Trophoblast cell (in vitro differentiated cells and primary cell): ENCODE results near the gene AJAP1.

Source experiments
- DNase-seq, 2 donors: peaks; one replicate each; pipeline ENCODE4 v3.0.0-alpha.2; 2016
- H2AFZ ChIP-seq: 2 replicates; pipeline ENCODE4 v1.6.1; 2013; ENCODE audit warnings: low read length, moderate library complexity, mild to moderate bottlenecking; ENCODE audit not compliant: insufficient read depth, poor library complexity
- H2AK5ac ChIP-seq: 2 replicates; pipeline ENCODE4 v1.6.1; 2013; ENCODE audit warnings: mild to moderate bottlenecking, low read length
- H2BK120ac ChIP-seq: 2 replicates; pipeline ENCODE4 v1.6.1; 2013; ENCODE audit warnings: low read length, mild to moderate bottlenecking, moderate library complexity; ENCODE audit not compliant: insufficient read depth, poor library complexity
- H2BK12ac ChIP-seq: 2 replicates; pipeline ENCODE4 v1.6.1; 2013; ENCODE audit warnings: mild to moderate bottlenecking, low read length, moderate library complexity
- H2BK5ac ChIP-seq: 2 replicates; pipeline ENCODE4 v1.6.1; 2013; ENCODE audit warnings: low read length, low read depth, moderate library complexity, mild to moderate bottlenecking; ENCODE audit not compliant: poor library complexity
- H3K14ac ChIP-seq: 2 replicates; pipeline ENCODE4 v1.6.1; 2013; ENCODE audit warnings: mild to moderate bottlenecking, low read length
- H3K18ac ChIP-seq: 2 replicates; pipeline ENCODE4 v1.6.1; 2013; ENCODE audit warnings: mild to moderate bottlenecking, low read length
- H3K23ac ChIP-seq: 2 replicates; pipeline ENCODE4 v1.6.1; 2013; ENCODE audit warnings: low read length
- H3K27ac ChIP-seq: 2 replicates; pipeline ENCODE4 v1.5.1; 2013; ENCODE audit warnings: low read depth, mild to moderate bottlenecking, inconsistent platforms, low read length, moderate library complexity
- H3K27me3 ChIP-seq: 2 replicates; pipeline ENCODE4 v1.6.1; 2013; ENCODE audit warnings: inconsistent platforms, mild to moderate bottlenecking, low read length, moderate library complexity; ENCODE audit not compliant: insufficient read depth
- H3K36me3 ChIP-seq, 2 experiments: 1 replicate in 1 of 2; 2 replicates in 1 of 2; pipeline ENCODE4 v1.6.1; 2013; ENCODE audit warnings: low read length in 2 of 2, mild to moderate bottlenecking in 2 of 2, moderate library complexity in 1 of 2; ENCODE audit not compliant: insufficient read depth in 2 of 2, control insufficient read depth in 1 of 2
- H3K4ac ChIP-seq: 2 replicates; pipeline ENCODE4 v1.6.1; 2013; ENCODE audit warnings: low read depth, mild to moderate bottlenecking, low read length, moderate library complexity
- H3K4me1 ChIP-seq, 2 experiments: 1 replicate in 1 of 2; 2 replicates in 1 of 2; pipeline ENCODE4 v1.6.1; 2013; ENCODE audit warnings: low read length in 2 of 2, mild to moderate bottlenecking in 2 of 2, moderate library complexity in 1 of 2; ENCODE audit not compliant: insufficient read depth in 2 of 2, control insufficient read depth in 1 of 2
- H3K4me2 ChIP-seq: 2 replicates; pipeline ENCODE4 v1.6.1; 2013; ENCODE audit warnings: inconsistent platforms, mild to moderate bottlenecking, low read length, moderate library complexity
- H3K4me3 ChIP-seq: 2 replicates; pipeline ENCODE4 v1.5.1; 2013; ENCODE audit warnings: mild to moderate bottlenecking, low read depth, low read length, inconsistent platforms
- H3K79me1 ChIP-seq: one replicate; pipeline ENCODE4 v1.6.1; 2013; ENCODE audit warnings: low read length
- H3K79me2 ChIP-seq: 2 replicates; pipeline ENCODE4 v1.6.1; 2013; ENCODE audit warnings: low read length, mild to moderate bottlenecking; ENCODE audit not compliant: control insufficient read depth, insufficient read depth, poor library complexity
- H3K9ac ChIP-seq: 2 replicates; pipeline ENCODE4 v1.6.1; 2013; ENCODE audit warnings: mild to moderate bottlenecking, low read length
- H3K9me3 ChIP-seq: 2 replicates; pipeline ENCODE4 v1.6.1; 2013; ENCODE audit warnings: low read depth, mild to moderate bottlenecking, control low read depth, inconsistent platforms, low read length; ENCODE audit not compliant: insufficient read depth
- H4K12ac ChIP-seq: 2 replicates; pipeline ENCODE4 v1.6.1; 2013; ENCODE audit warnings: low read depth, mild to moderate bottlenecking, low read length, moderate library complexity
- H4K8ac ChIP-seq: 2 replicates; pipeline ENCODE4 v1.6.1; 2013; ENCODE audit warnings: low read depth, mild to moderate bottlenecking, low read length, moderate library complexity
- H4K91ac ChIP-seq: one replicate; pipeline ENCODE4 v1.6.1; 2013; ENCODE audit warnings: low read depth, mild to moderate bottlenecking, low read length, moderate library complexity
- WGBS: extraction: QIAGEN DNeasy Blood & Tissue Kit; methylation state at CpG from one replicate; pipeline ENCODE4 v1.1.7; 2013; ENCODE audit warnings: missing lambda C conversion rate; ENCODE audit not compliant: insufficient read length, insufficient coverage; ENCODE audit errors: extremely low coverage; 5-methylcytosine and 5-hydroxymethylcytosine counted together

AJAP1 gene

GRCh38 chr1:4676253-4676652, 21.8 kb downstream of the AJAP1 start:
- H4K91ac ChIP-seq = no peak overlapping the region
- no peaks in the 10 kb centered on the region for H3K27me3 ChIP-seq
- H3K79me1 ChIP-seq = peaks cover 15% of the 10 kb centered on the region
- H3K9me3 ChIP-seq = peaks cover 10% of the 10 kb centered on the region
- peak overlapping the region; percentile 35 for H2BK12ac ChIP-seq
- no peak overlapping the region for H2BK5ac ChIP-seq
- H3K27ac ChIP-seq = no peak overlapping the region
- no peak for DNase-seq
- H4K8ac ChIP-seq = no peak overlapping the region
- H3K4me3 ChIP-seq = no peak overlapping the region
- no peak overlapping the region for H3K4me2 ChIP-seq
- no peak overlapping the region for H4K12ac ChIP-seq
- H3K18ac ChIP-seq = no peak overlapping the region
- no peak overlapping the region for H2AFZ ChIP-seq
- no CpG with 5 or more reads among the region's 9 CpGs for WGBS
- H3K4me1 ChIP-seq = peaks cover 27 to 28% of the 10 kb centered on the region in 2 experiments
- no peak overlapping the region for H3K14ac ChIP-seq
- H3K79me2 ChIP-seq = no peaks in the 10 kb centered on the region
- H3K36me3 ChIP-seq = peaks cover 0 to 4% of the 10 kb centered on the region in 2 experiments
- peak overlapping the region; percentile 37 for H2BK120ac ChIP-seq
- no peak overlapping the region for H2AK5ac ChIP-seq
- H3K9ac ChIP-seq = no peak overlapping the region
- no peak overlapping the region for H3K4ac ChIP-seq
- no peak overlapping the region for H3K23ac ChIP-seq

GRCh38 chr1:4677608-4678007, 23.2 kb downstream of the AJAP1 start:
- no peaks in the 10 kb centered on the region for H3K27me3 ChIP-seq
- no peak overlapping the region for H2BK120ac ChIP-seq
- peaks cover 15% of the 10 kb centered on the region for H3K79me1 ChIP-seq
- no peak overlapping the region for H4K12ac ChIP-seq
- H3K9me3 ChIP-seq = peaks cover 10% of the 10 kb centered on the region
- no CpG with 5 or more reads among the region's 7 CpGs for WGBS
- H2AFZ ChIP-seq = no peak overlapping the region
- H3K27ac ChIP-seq = no peak overlapping the region
- H3K4me2 ChIP-seq = no peak overlapping the region
- peaks cover 0 to 4% of the 10 kb centered on the region in 2 experiments for H3K36me3 ChIP-seq
- no peaks in the 10 kb centered on the region for H3K79me2 ChIP-seq
- peaks cover 31 to 32% of the 10 kb centered on the region in 2 experiments for H3K4me1 ChIP-seq
- H2BK5ac ChIP-seq = no peak overlapping the region
- H2AK5ac ChIP-seq = no peak overlapping the region
- no peak overlapping the region for H4K91ac ChIP-seq
- H3K23ac ChIP-seq = no peak overlapping the region
- no peak overlapping the region for H3K4ac ChIP-seq
- H2BK12ac ChIP-seq = no peak overlapping the region
- H3K4me3 ChIP-seq = no peak overlapping the region
- H3K18ac ChIP-seq = no peak overlapping the region
- no peak for DNase-seq
- no peak overlapping the region for H4K8ac ChIP-seq
- no peak overlapping the region for H3K14ac ChIP-seq
- no peak overlapping the region for H3K9ac ChIP-seq

DNA sequence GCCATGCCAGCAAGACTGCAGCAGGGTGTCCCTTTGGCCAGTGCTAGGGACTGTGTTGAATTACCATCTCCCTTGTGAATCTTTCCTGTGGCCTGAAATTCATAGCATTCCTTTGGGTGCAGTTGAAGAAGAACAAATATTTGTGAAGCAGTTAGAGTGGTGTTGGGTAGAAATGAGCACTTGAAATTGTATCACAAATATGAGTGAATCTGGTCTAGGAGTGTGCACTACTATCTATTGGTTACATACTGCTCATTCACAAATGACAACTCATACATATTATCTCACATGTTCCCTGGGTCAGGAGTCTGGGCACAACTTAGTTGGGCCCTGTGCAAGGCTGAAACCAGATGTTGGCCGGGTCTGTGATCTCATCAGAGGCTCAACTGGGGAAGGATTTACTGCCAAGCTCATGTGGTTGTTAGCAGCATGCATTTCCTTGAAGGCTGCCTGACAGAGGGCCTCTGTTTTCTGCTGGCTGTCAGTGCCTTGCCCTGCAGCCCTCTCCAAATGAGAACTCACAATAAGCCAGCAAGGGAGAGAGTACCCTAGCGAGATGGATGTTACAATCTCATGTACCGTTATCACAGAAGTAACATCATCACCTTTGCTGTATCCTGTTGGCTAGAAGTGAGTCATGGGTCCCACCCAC, 23.8 kb downstream of the AJAP1 start:
- H3K18ac ChIP-seq = no peak overlapping the region
- H3K4me3 ChIP-seq = no peak overlapping the region
- no peak overlapping the region for H3K23ac ChIP-seq
- H3K79me2 ChIP-seq = no peaks in the 10 kb centered on the region
- WGBS = no CpG with 5 or more reads among the region's 3 CpGs
- H3K36me3 ChIP-seq = peaks cover 0 to 4% of the 10 kb centered on the region in 2 experiments
- H2AFZ ChIP-seq = no peak overlapping the region
- no peak overlapping the region for H3K4me2 ChIP-seq
- DNase-seq = peak in 1 of 2 donors; percentile 13
- H3K9ac ChIP-seq = no peak overlapping the region
- no peak overlapping the region for H2BK12ac ChIP-seq
- no peak overlapping the region for H4K91ac ChIP-seq
- no peak overlapping the region for H3K27ac ChIP-seq
- peaks cover 31% of the 10 kb centered on the region in 2 experiments for H3K4me1 ChIP-seq
- no peak overlapping the region for H2BK5ac ChIP-seq
- no peak overlapping the region for H2BK120ac ChIP-seq
- no peak overlapping the region for H3K14ac ChIP-seq
- H3K79me1 ChIP-seq = peaks cover 15% of the 10 kb centered on the region
- H4K8ac ChIP-seq = no peak overlapping the region
- H3K27me3 ChIP-seq = no peaks in the 10 kb centered on the region
- H3K4ac ChIP-seq = no peak overlapping the region
- H3K9me3 ChIP-seq = peaks cover 10% of the 10 kb centered on the region
- no peak overlapping the region for H2AK5ac ChIP-seq
- H4K12ac ChIP-seq = no peak overlapping the region

GRCh38 chr1:4681026-4681425, 26.6 kb downstream of the AJAP1 start:
- peak in 1 of 2 donors; percentile 20 for DNase-seq
- Histone ChIP-seq H2AFZ (no peak overlapping the region), H2BK120ac (no peak overlapping the region), H2BK5ac (no peak overlapping the region), H3K23ac (no peak overlapping the region), H3K27me3 (no peaks in the 10 kb centered on the region), H3K4me3 (no peak overlapping the region), H4K8ac (no peak overlapping the region), H3K27ac (no peak overlapping the region), H3K79me1 (peaks cover 2% of the 10 kb centered on the region), H3K79me2 (no peaks in the 10 kb centered on the region), H3K4ac (no peak overlapping the region), H4K12ac (no peak overlapping the region), H2AK5ac (no peak overlapping the region), H3K4me2 (no peak overlapping the region), H3K18ac (no peak overlapping the region), H4K91ac (no peak overlapping the region), H3K9ac (no peak overlapping the region), H2BK12ac (no peak overlapping the region), H3K36me3 (peaks cover 0 to 6% of the 10 kb centered on the region in 2 experiments), H3K9me3 (peaks cover 13% of the 10 kb centered on the region), H3K14ac (no peak overlapping the region), H3K4me1 (peaks cover 11 to 17% of the 10 kb centered on the region in 2 experiments)
- WGBS = no CpG with 5 or more reads among the region's 9 CpGs
